Natural killer cell (primary cell): ENCODE data around the gene KIRREL3. TPM values are rescaled to one million over a fixed set of nuclear protein-coding genes. Genes with fewer than 3 reads are reported as not detected.

Experiments
- ATAC-seq, 3 donors: fragments of 150-1000 bp in 2 of 3; fragments of 200-7000 bp in 1 of 3; cut with Tn5 transposase; 1 replicate in 1 of 3; 2 replicates in 2 of 3; pipeline ENCODE4 v1.10.0; 2021; ENCODE audit warnings: mild to moderate bottlenecking in 2 of 3, moderate library complexity in 2 of 3
- DNase-seq, 2 donors: peaks; one replicate each; pipeline versions ENCODE4 v3.0.0 to v3.0.0-alpha.2; 2013 to 2021; ENCODE audit warnings: mixed read lengths in 1 of 2
- H3K27ac ChIP-seq: one replicate; pipeline ENCODE4 v1.5.1; 2013; ENCODE audit warnings: mild to moderate bottlenecking, low read length
- H3K27me3 ChIP-seq: one replicate; pipeline ENCODE4 v1.6.1; 2013; ENCODE audit warnings: low read length; ENCODE audit not compliant: control insufficient read depth, insufficient read depth
- H3K36me3 ChIP-seq: one replicate; pipeline ENCODE4 v1.6.1; 2013; ENCODE audit warnings: low read length; ENCODE audit not compliant: control insufficient read depth, insufficient read depth
- H3K4me1 ChIP-seq: one replicate; pipeline ENCODE4 v1.6.1; 2013; ENCODE audit warnings: low read length; ENCODE audit not compliant: control insufficient read depth, insufficient read depth
- H3K4me3 ChIP-seq: one replicate; pipeline ENCODE4 v1.5.1; 2013; ENCODE audit warnings: low read length
- H3K9me3 ChIP-seq: one replicate; pipeline ENCODE4 v1.6.1; 2013; ENCODE audit warnings: low read length; ENCODE audit not compliant: control insufficient read depth, insufficient read depth
- H3K27ac Mint-ChIP-seq, 2 donors: one replicate each; pipeline ENCODE4 v1.8.0; 2022; ENCODE audit warnings: mild to moderate bottlenecking in 2 of 2, mixed read lengths in 2 of 2, moderate library complexity in 1 of 2
- H3K27me3 Mint-ChIP-seq, 2 donors: one replicate each; pipeline ENCODE4 v1.8.0; 2022; ENCODE audit warnings: low read depth in 2 of 2, mixed read lengths in 2 of 2
- H3K36me3 Mint-ChIP-seq: one replicate; pipeline ENCODE4 v1.8.0; 2022; ENCODE audit warnings: mixed read lengths
- H3K4me1 Mint-ChIP-seq, 2 donors: one replicate each; pipeline ENCODE4 v1.8.0; 2022; ENCODE audit warnings: mixed read lengths in 2 of 2
- H3K4me3 Mint-ChIP-seq: one replicate; pipeline ENCODE4 v1.8.0; 2022; ENCODE audit warnings: mild to moderate bottlenecking, moderate library complexity, mixed read lengths
- H3K9me3 Mint-ChIP-seq, 2 donors: one replicate each; pipeline ENCODE4 v1.8.0; 2022; ENCODE audit warnings: mixed read lengths in 2 of 2
- CTCF ChIP-seq: fragments of 200-600 bp; IDR thresholded peaks from one replicate; pipeline ENCODE4 v1.8.0; 2022; ENCODE audit warnings: antibody characterized with exemption
- WGBS: methylation state at CpG from one replicate; pipeline ENCODE4 v1.1.7; 2013; ENCODE audit warnings: missing lambda C conversion rate; ENCODE audit not compliant: insufficient coverage; 5-methylcytosine and 5-hydroxymethylcytosine counted together
- intact Hi-C: fragments of 100-400 bp; cut with micrococcal nuclease; formaldehyde crosslinking; loops from one replicate; pipeline ENCODE4 v1.14.2; 2022
- total RNA-seq, 4 donors: library from RNA; stranded (reverse); fragments of 120-200 nt in 1 of 4; gene quantifications; one replicate each; pipeline versions ENCODE4 v1.2.3 to v1.2.4, GENCODE V29; 2013 to 2022

KIRREL3 gene
- total RNA-seq, 3 donors from 2014 or later (not counting 1 experiment from before 2014, with no cell fraction given) = not detected

GRCh38 chr11:126971305-126971704 lies 29.3 kb downstream of the KIRREL3 start:
- no peaks in the 10 kb centered on the region for H3K9me3 Mint-ChIP-seq
- no peak overlapping the region for H3K4me3 Mint-ChIP-seq
- peaks cover 17 to 61% of the 10 kb centered on the region in 2 donors for H3K27me3 Mint-ChIP-seq
- no peak for TF ChIP-seq CTCF
- intact Hi-C loops = no loop called here
- no peak overlapping the region for H3K4me3 ChIP-seq
- H3K36me3 ChIP-seq = no peaks in the 10 kb centered on the region
- no peak for DNase-seq
- no peak for ATAC-seq
- no peaks in the 10 kb centered on the region for H3K4me1 ChIP-seq
- 86% methylated on average over 4 of the region's 5 CpGs for WGBS
- H3K36me3 Mint-ChIP-seq = no peaks in the 10 kb centered on the region
- no peaks in the 10 kb centered on the region for H3K9me3 ChIP-seq
- no peaks in the 10 kb centered on the region for H3K4me1 Mint-ChIP-seq
- no peak overlapping the region for H3K27ac Mint-ChIP-seq
- H3K27ac ChIP-seq = no peak overlapping the region
- peaks cover 3% of the 10 kb centered on the region for H3K27me3 ChIP-seq

- Histone ChIP-seq H3K4me1 (no peaks in the 10 kb centered on the region), H3K36me3 (no peaks in the 10 kb centered on the region), H3K4me3 (no peak overlapping the region), H3K27ac (no peak overlapping the region), H3K27me3 (peaks cover 3% of the 10 kb centered on the region), H3K9me3 (no peaks in the 10 kb centered on the region)
- no peak for TF ChIP-seq CTCF
- no peaks in the 10 kb centered on the region for H3K9me3 Mint-ChIP-seq
- 56% methylated on average over 6 of the region's 6 CpGs for WGBS
- H3K4me3 Mint-ChIP-seq = no peak overlapping the region
- H3K36me3 Mint-ChIP-seq = no peaks in the 10 kb centered on the region
- no peaks in the 10 kb centered on the region for H3K4me1 Mint-ChIP-seq
- H3K27me3 Mint-ChIP-seq = peaks cover 17 to 70% of the 10 kb centered on the region in 2 donors
- intact Hi-C loops = no loop called here
- H3K27ac Mint-ChIP-seq = no peak overlapping the region
- DNase-seq (no peak), ATAC-seq (no peak)
Observed at GRCh38 chr11:126969865-126970479, 30.6 kb downstream of the KIRREL3 start.

- ATAC-seq (no peak), DNase-seq (no peak)
- no peak overlapping the region for H3K27ac ChIP-seq
- peaks cover 3% of the 10 kb centered on the region for H3K27me3 ChIP-seq
- no peak for TF ChIP-seq CTCF
- peaks cover 20 to 78% of the 10 kb centered on the region in 2 donors for H3K27me3 Mint-ChIP-seq
- 27% methylated on average over 14 of the region's 14 CpGs for WGBS
- no peaks in the 10 kb centered on the region for H3K4me1 Mint-ChIP-seq
- no peak overlapping the region for H3K4me3 ChIP-seq
- no peaks in the 10 kb centered on the region for H3K9me3 Mint-ChIP-seq
- H3K9me3 ChIP-seq = no peaks in the 10 kb centered on the region
- H3K36me3 Mint-ChIP-seq = no peaks in the 10 kb centered on the region
- intact Hi-C loops = no loop called here
- H3K4me1 ChIP-seq = no peaks in the 10 kb centered on the region
- no peaks in the 10 kb centered on the region for H3K36me3 ChIP-seq
- no peak overlapping the region for H3K4me3 Mint-ChIP-seq
- no peak overlapping the region for H3K27ac Mint-ChIP-seq
Observed at GRCh38 chr11:126968915-126969314, 31.7 kb downstream of the KIRREL3 start.

GRCh38 chr11:126965331-126965730 lies 35.2 kb downstream of the KIRREL3 start:
- WGBS = 67% methylated on average over 5 of the region's 6 CpGs
- H3K9me3 Mint-ChIP-seq = no peaks in the 10 kb centered on the region
- H3K4me1 Mint-ChIP-seq = no peaks in the 10 kb centered on the region

More at GRCh38 chr11:126965331-126965730, 35.2 kb downstream of the KIRREL3 start:
- H3K4me3 Mint-ChIP-seq = no peak overlapping the region
- intact Hi-C loops = no loop called here
- Histone ChIP-seq H3K36me3 (no peaks in the 10 kb centered on the region), H3K9me3 (no peaks in the 10 kb centered on the region), H3K27ac (no peak overlapping the region), H3K4me3 (no peak overlapping the region), H3K4me1 (no peaks in the 10 kb centered on the region), H3K27me3 (peaks cover 3% of the 10 kb centered on the region)
- ATAC-seq (no peak), DNase-seq (no peak)
- no peaks in the 10 kb centered on the region for H3K36me3 Mint-ChIP-seq
- no peak for TF ChIP-seq CTCF
- no peak overlapping the region for H3K27ac Mint-ChIP-seq
- peaks cover 25 to 63% of the 10 kb centered on the region in 2 donors for H3K27me3 Mint-ChIP-seq
